Measurements from ENCODE around the gene FUS.

DNA sequence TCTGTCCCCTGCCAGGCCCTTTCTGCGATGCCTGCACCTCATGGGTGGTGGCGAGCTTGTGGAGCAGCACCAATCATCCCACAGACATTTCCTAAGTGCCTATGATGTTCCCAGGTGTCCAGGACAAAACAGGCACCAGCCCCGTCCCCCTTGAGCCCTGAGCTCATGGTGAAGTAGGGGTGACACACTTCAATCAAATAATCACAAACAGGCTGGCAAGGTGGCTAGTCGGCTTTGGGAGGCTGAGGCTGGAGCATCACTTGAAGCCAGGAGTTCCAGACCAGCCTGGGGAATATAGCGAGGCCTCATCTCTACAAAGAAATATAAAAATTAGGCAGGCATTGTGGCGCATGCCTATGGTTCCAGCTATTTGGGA, 43.7 kb upstream of the FUS start:
- TF ChIP-seq POLR2A (IDR thresholded peaks at IDR 0.05) = no peak
- TF ChIP-seq, protein P1, sequence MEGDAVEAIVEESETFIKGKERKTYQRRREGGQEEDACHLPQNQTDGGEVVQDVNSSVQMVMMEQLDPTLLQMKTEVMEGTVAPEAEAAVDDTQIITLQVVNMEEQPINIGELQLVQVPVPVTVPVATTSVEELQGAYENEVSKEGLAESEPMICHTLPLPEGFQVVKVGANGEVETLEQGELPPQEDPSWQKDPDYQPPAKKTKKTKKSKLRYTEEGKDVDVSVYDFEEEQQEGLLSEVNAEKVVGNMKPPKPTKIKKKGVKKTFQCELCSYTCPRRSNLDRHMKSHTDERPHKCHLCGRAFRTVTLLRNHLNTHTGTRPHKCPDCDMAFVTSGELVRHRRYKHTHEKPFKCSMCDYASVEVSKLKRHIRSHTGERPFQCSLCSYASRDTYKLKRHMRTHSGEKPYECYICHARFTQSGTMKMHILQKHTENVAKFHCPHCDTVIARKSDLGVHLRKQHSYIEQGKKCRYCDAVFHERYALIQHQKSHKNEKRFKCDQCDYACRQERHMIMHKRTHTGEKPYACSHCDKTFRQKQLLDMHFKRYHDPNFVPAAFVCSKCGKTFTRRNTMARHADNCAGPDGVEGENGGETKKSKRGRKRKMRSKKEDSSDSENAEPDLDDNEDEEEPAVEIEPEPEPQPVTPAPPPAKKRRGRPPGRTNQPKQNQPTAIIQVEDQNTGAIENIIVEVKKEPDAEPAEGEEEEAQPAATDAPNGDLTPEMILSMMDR (IDR thresholded peaks at IDR 0.05) = no peak

Data from thyroid gland (tissue), 4 donors.